Measurements from ENCODE around the gene FGF5. TPM values are rescaled to one million over a fixed set of nuclear protein-coding genes. Genes with fewer than 3 reads are reported as not detected.

Gene FGF5
- total and polyA plus RNA-seq, 10 of the 15 experiments (the other 5 are each of a cell fraction or from before 2014, with no cell fraction given): 0.87 to 7.4 (median 1.6) TPM

DNA sequence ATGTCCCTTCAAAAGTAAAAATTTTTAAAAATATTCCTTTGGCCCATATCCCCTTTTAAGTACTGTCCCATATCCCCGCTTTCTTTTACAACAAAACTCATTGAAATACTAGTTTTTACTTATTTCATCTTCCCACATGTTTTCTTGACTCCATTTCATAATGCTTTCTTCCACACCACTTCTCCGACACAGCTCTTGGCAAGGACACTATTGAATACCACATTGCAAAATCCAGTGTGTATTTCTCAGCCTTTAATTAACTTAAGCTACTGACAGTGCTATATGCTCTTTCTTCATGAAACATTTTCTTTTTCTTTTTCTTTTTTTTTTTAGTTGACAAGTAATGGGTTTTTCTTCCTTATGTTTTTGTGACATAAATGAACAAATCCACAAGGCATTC is 40.4 kb upstream of the FGF5 start:
- ChIA-PET SMC1A (ENCODE audit: uncharacterized antibody, unreplicated experiment) (no interaction called here), RAD21 (ENCODE audit: unreplicated experiment) (interaction anchor here (0.8 to 1.4 kb wide), 3 partner anchors 9 to 14 kb away, joined by 3 read pairs; no protein-coding TSS in a partner anchor), CTCF (interaction anchor here (1.1 to 1.4 kb wide), 4 partner anchors 21 to 101 kb away, joined by 3 to 6 read pairs (median 4); no protein-coding TSS in a partner anchor), POLR2A (no interaction called here)
- H3K4me3 ChIP-seq: no peak overlapping the region
- H3K4me2 ChIP-seq (ENCODE audit: control insufficient read depth, insufficient read depth): no peak overlapping the region
- DNase-seq (ENCODE audit: low read depth, low spot score) (no peak), ATAC-seq (no peak), FAIRE-seq (no peak)
- intact Hi-C loops (cut with micrococcal nuclease; ENCODE audit: unreplicated experiment): loop anchor here (5.0 kb wide), 2 partner anchors 41 to 826 kb away; partner anchors contain the start of gene FGF5
- WGBS (ENCODE audit: insufficient coverage, insufficient replicate concordance, low lambda C conversion rate, missing lambda C conversion rate): 82% methylated on average over 2 of the region's 2 CpGs
- no peaks in the 10 kb centered on the region for H4K20me1 ChIP-seq (ENCODE audit: control insufficient read depth, insufficient read depth)
- no peak overlapping the region for H2AFZ ChIP-seq (ENCODE audit: control insufficient read depth, low read depth, low read length)
- no peaks in the 10 kb centered on the region for H3K27me3 ChIP-seq (replicated peaks in 1 of 2; ENCODE audit: control insufficient read depth in 2 of 2, insufficient read depth in 2 of 2, low read length in 1 of 2)
- H3K9me3 ChIP-seq (replicated peaks; ENCODE audit: control insufficient read depth, insufficient read depth, low read length): no peaks in the 10 kb centered on the region; the same call in 2 of the 3 replicates
- H3K4me1 ChIP-seq (ENCODE audit: control insufficient read depth, insufficient read depth, low read length): peaks cover 23% of the 10 kb centered on the region
- no TSS peak for BruUV-seq (replicated peaks)
- in situ Hi-C loops (cut with MboI): no loop called here
- no peaks in the 10 kb centered on the region for H3K36me3 ChIP-seq (ENCODE audit: control insufficient read depth in 2 of 2, insufficient read depth in 2 of 2, low read length in 1 of 2)
- H3K9ac ChIP-seq (ENCODE audit: control insufficient read depth, insufficient read depth, low read length): no peak overlapping the region
- no peak overlapping the region for H3K27ac ChIP-seq (ENCODE audit: control insufficient read depth, insufficient read depth)
- no peaks in the 10 kb centered on the region for H3K79me2 ChIP-seq (ENCODE audit: control insufficient read depth, insufficient read depth, low read length)
- TF ChIP-seq, protein P1, sequence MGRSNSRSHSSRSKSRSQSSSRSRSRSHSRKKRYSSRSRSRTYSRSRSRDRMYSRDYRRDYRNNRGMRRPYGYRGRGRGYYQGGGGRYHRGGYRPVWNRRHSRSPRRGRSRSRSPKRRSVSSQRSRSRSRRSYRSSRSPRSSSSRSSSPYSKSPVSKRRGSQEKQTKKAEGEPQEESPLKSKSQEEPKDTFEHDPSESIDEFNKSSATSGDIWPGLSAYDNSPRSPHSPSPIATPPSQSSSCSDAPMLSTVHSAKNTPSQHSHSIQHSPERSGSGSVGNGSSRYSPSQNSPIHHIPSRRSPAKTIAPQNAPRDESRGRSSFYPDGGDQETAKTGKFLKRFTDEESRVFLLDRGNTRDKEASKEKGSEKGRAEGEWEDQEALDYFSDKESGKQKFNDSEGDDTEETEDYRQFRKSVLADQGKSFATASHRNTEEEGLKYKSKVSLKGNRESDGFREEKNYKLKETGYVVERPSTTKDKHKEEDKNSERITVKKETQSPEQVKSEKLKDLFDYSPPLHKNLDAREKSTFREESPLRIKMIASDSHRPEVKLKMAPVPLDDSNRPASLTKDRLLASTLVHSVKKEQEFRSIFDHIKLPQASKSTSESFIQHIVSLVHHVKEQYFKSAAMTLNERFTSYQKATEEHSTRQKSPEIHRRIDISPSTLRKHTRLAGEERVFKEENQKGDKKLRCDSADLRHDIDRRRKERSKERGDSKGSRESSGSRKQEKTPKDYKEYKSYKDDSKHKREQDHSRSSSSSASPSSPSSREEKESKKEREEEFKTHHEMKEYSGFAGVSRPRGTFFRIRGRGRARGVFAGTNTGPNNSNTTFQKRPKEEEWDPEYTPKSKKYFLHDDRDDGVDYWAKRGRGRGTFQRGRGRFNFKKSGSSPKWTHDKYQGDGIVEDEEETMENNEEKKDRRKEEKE (IDR thresholded peaks at IDR 0.05): no peak
- TF ChIP-seq IKZF1 (conservative IDR thresholded peaks at IDR 0.05) (no peak), RBBP5 (conservative IDR thresholded peaks at IDR 0.05) (no peak), LARP7 (IDR thresholded peaks at IDR 0.05) (no peak), ASH2L (IDR thresholded peaks at IDR 0.05; ENCODE audit: borderline replicate concordance, low read depth) (no peak), FOXK2 (IDR thresholded peaks at IDR 0.05) (no peak), FOS (IDR thresholded peaks at IDR 0.05; ENCODE audit: borderline replicate concordance, extremely low read depth, insufficient read length) (no peak), TAF1 (IDR thresholded peaks at IDR 0.05; ENCODE audit: borderline replicate concordance, low read depth, low read length) (no peak)
- TF ChIP-seq, protein P2, sequence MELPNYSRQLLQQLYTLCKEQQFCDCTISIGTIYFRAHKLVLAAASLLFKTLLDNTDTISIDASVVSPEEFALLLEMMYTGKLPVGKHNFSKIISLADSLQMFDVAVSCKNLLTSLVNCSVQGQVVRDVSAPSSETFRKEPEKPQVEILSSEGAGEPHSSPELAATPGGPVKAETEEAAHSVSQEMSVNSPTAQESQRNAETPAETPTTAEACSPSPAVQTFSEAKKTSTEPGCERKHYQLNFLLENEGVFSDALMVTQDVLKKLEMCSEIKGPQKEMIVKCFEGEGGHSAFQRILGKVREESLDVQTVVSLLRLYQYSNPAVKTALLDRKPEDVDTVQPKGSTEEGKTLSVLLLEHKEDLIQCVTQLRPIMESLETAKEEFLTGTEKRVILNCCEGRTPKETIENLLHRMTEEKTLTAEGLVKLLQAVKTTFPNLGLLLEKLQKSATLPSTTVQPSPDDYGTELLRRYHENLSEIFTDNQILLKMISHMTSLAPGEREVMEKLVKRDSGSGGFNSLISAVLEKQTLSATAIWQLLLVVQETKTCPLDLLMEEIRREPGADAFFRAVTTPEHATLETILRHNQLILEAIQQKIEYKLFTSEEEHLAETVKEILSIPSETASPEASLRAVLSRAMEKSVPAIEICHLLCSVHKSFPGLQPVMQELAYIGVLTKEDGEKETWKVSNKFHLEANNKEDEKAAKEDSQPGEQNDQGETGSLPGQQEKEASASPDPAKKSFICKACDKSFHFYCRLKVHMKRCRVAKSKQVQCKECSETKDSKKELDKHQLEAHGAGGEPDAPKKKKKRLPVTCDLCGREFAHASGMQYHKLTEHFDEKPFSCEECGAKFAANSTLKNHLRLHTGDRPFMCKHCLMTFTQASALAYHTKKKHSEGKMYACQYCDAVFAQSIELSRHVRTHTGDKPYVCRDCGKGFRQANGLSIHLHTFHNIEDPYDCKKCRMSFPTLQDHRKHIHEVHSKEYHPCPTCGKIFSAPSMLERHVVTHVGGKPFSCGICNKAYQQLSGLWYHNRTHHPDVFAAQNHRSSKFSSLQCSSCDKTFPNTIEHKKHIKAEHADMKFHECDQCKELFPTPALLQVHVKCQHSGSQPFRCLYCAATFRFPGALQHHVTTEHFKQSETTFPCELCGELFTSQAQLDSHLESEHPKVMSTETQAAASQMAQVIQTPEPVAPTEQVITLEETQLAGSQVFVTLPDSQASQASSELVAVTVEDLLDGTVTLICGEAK (IDR thresholded peaks at IDR 0.05; ENCODE audit: borderline replicate concordance): no peak
